GM12872 (cell line): ENCODE data around the gene C1RL.

Source experiments
- CTCF ChIP-seq: IDR thresholded peaks from 3 replicates; pipeline ENCODE4 v1.5.1; 2011; ENCODE audit warnings: low read depth, mild to moderate bottlenecking, low read length, moderate library complexity; ENCODE audit not compliant: insufficient read depth

Gene C1RL

GRCh38 chr12:7136071-7136470 lies 27.1 kb upstream of the C1RL start:
- no peak for TF ChIP-seq CTCF

GRCh38 chr12:7134396-7135166 lies 25.6 kb upstream of the C1RL start:
- TF ChIP-seq CTCF, result no peak

GRCh38 chr12:7131502-7131866 lies 22.5 kb upstream of the C1RL start:
- TF ChIP-seq CTCF, result no peak

- no peak for TF ChIP-seq CTCF
Measured at GRCh38 chr12:7130701-7131501, 21.9 kb upstream of the C1RL start.

GRCh38 chr12:7129872-7130691 lies 21.1 kb upstream of the C1RL start, which contains the start of gene CLSTN3:
TSS of gene CLSTN3 (plus strand) at chr12:7130371. CDS start at chr12:7130649, 278 bp downstream.
- no peak for TF ChIP-seq CTCF

GRCh38 chr12:7129287-7129871 lies 20.4 kb upstream of the C1RL start:
- TF ChIP-seq CTCF, result no peak
